Stimulated activated naive CD4-positive, alpha-beta T cell (primary cell): Measurements from ENCODE around the gene TTYH1.

ENCODE experiments used
- DNase-seq, 6 experiments: peaks; one replicate each; lab custom pipeline; 2025; lab: John Stamatoyannopoulos, UW

The TTYH1 gene

GRCh38 chr19:54392105-54392504 lies 23.2 kb upstream of the TTYH1 start:
- DNase-seq = no peak

GRCh38 chr19:54393381-54393780 lies 21.9 kb upstream of the TTYH1 start:
- DNase-seq = no peak

GRCh38 chr19:54395685-54396084 lies 19.6 kb upstream of the TTYH1 start:
- DNase-seq = no peak

GRCh38 chr19:54399189-54399588 lies 16.1 kb upstream of the TTYH1 start:
- DNase-seq = no peak

- DNase-seq = no peak
Measured at GRCh38 chr19:54400913-54401312, 14.4 kb upstream of the TTYH1 start.

GRCh38 chr19:54403054-54403453 lies 12.2 kb upstream of the TTYH1 start:
- DNase-seq = no peak

GRCh38 chr19:54405628-54406027 lies 9.6 kb upstream of the TTYH1 start:
- no peak for DNase-seq

GRCh38 chr19:54407780-54408179 lies 7.5 kb upstream of the TTYH1 start:
- DNase-seq = no peak

GRCh38 chr19:54408456-54409026 lies 6.7 kb upstream of the TTYH1 start:
- no peak for DNase-seq

- no peak for DNase-seq
Measured at GRCh38 chr19:54411033-54411432, 4.2 kb upstream of the TTYH1 start.

- DNase-seq = no peak
Measured at GRCh38 chr19:54412877-54413276, 2.4 kb upstream of the TTYH1 start.

- DNase-seq = no peak
Measured at GRCh38 chr19:54414156-54414555, 1.1 kb upstream of the TTYH1 start.

- no peak for DNase-seq
Measured at GRCh38 chr19:54415901-54416673, 823 bp downstream of the TTYH1 start.

- DNase-seq = no peak
Measured at GRCh38 chr19:54416695-54417491, 1.6 kb downstream of the TTYH1 start.

GRCh38 chr19:54418030-54418929 lies 3.0 kb downstream of the TTYH1 start:
- peak in 1 of 6 experiments; percentile 16 for DNase-seq

- DNase-seq = no peak
Measured at GRCh38 chr19:54418930-54419800, 3.9 kb downstream of the TTYH1 start.

GRCh38 chr19:54420068-54420382 lies 4.8 kb downstream of the TTYH1 start:
- DNase-seq = no peak

- no peak for DNase-seq
Measured at GRCh38 chr19:54420383-54421168, 5.3 kb downstream of the TTYH1 start.

- no peak for DNase-seq
Measured at GRCh38 chr19:54421169-54421516, 5.9 kb downstream of the TTYH1 start.

- no peak for DNase-seq
Measured at GRCh38 chr19:54421521-54421920, 6.3 kb downstream of the TTYH1 start.
